HG03439 (cell line): ENCODE results near the gene COPS8.

Experiments used
- ATAC-seq: cut with Tn5 transposase; IDR thresholded peaks from one replicate; pipeline ENCODE4 v1.9.1; 2021; ENCODE audit warnings: mild to moderate bottlenecking, moderate library complexity; ENCODE audit not compliant: unreplicated experiment

The COPS8 gene

DNA sequence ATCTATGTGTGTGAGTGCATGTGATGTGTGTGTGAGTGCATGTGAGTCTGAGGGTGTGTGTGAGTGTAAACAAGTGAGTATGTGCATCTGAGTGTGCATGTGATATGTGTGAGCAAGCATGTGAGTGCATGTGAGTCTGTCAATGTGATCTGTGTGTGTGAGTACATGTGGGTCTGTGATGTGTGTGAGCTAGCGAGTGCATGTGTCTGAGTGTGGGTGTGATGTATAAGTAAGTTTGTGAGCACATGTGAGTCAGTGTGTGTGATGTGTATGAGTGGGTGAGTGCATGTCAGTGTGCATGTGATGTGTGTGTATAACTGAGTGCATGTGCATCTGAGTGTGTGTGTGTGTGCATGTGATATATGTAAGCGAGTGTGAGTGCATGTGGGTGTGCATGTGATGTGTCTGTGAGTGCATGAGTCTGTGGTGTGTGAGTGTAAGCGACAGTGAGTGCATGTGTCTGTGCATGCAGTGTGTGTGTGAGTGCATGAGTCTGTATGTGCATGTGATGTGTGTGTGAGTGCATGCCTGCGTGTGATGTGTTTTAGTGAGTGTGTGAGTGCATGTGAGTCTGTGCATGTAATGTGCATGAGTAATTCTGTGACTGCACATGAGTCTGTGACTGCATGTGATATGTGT, 44.1 kb downstream of the COPS8 start:
- ATAC-seq: no peak

DNA sequence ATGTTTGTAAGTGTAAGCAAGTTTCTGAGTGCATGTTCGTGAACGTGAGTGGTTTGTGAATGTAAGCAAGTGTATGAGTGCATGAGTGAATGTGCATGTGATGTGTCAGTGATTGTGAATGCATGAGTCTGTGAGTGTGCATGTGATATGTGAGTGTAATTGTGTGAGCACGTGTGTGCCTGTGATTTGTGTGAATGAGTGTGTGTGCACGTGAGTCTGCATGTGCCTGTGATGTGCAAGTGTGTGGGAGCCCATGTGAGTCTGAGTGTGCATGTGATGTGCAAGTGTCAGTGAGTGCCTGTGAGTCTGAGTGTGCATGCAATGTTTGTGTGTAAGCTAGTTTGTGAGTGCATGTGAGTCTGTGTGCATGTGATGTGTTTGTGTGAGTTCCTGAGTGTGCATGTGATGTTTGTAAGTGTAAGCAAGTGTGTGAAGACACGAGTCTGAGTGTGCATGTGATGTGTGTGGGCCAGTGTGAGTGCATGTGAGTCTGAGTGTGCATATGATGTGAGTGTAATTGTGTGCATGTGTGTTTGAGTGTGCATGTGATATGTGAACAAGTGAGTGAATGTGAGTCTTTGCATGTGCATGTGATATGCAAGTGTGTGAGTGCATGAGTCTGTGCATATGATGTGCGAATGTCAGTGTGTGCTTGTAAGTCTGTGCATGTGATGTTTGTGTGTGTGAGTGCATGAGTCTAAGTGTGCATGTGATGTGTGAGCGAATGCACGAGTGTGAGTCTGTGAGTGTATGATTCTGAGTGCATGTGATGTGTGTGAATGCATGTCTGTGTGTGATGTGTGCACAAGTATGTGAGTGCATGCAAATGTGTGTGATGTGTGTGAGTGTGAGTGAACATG, 45.1 kb downstream of the COPS8 start:
- no peak for ATAC-seq

DNA sequence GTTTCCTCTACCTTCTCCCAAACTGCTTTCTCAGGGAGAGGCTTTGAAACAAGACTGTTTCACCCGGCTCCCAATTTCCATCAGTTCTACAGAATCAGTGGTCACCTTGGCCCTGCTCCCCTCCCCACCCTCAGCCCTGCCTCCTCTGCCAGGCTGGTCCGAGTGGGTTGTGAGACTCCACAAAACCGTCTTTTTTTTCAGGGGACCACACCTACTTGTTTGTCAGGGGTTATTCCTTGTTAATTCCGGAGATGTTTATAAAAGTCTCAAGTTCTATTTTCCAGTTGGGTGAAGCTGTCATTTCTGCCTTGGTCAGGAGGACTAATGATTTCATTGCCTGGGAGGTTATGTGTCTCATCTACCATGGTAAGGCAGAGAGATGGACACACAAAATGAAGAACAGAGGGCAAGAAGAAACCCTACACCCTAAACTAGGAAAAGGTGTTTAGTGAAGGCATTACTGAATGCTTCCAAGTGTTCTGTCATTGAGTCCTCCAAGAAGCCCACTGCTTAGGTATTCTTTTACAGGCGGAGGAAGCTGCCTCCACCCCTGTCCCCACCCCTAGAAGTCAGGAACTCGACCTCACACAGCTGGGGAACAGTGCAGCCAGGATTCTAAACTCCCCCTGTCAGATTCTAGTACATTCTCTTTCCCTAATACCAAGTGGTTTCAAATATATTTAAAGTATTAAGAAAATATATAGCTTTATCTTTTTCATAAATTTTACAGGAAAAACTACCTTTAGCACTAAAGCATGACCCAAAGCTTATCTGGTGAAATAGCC, 46.3 kb downstream of the COPS8 start:
- no peak for ATAC-seq

DNA sequence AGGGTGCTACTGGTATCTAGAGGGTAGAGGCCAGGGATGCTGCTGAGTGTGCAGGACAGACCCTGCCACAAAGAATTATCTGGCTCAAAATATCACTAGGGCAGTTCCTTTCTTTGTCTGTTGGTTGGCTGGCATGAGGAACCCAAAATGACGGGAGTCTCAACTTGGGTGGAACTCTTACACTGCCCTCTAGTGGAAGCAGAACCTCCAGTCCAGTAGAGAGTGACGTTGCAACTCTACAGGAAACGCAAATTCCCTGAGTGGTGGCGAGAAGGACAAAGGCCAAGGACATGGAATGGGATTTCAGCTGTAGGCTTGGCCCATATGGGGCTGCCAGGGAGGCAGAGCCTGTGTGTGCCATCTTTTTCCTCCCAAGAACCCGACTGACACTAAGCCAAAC, 47.1 kb downstream of the COPS8 start:
- no peak for ATAC-seq

DNA sequence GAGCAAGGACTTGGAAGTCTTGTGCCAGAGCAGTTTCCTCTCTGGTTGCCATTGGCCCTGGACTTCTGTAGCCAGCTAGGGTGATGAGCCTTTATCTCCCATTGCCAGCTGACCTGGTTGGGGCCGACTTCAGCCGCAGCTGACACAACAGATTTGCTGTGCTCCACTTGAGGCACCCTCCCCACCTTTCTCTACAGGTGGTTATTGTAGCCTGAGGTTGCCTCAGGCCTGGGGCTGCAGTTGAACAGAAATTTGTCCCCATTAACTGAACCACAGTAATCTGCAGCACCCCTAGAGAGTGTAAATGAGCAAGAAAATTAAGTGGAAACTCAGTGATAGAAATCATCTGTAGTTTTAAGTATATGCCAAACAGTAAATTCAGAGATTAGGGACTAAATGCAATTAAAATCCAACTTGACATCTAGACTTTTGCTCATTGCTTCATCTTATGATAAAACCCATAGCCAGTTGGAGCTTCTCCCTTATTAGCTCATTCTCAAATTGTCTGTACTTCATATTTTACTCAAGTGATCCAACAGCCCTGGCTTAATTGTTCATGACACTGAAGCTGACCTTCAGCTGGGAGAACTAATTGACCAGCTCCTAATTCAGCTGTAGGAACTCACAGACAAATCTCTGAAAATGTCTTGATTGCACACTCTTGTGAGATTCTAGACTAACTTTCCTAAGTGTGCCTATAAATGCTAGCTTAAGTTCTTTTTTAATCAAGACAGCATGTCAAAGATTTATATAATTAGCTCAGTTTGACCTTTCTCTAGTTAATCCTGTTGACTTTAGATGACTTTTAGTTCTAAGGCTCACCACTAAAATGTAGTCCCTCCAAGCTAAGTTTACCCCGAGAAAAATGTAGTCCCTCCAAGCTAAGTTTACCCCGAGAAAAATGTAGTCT, 48.9 kb downstream of the COPS8 start:
- no peak for ATAC-seq

DNA sequence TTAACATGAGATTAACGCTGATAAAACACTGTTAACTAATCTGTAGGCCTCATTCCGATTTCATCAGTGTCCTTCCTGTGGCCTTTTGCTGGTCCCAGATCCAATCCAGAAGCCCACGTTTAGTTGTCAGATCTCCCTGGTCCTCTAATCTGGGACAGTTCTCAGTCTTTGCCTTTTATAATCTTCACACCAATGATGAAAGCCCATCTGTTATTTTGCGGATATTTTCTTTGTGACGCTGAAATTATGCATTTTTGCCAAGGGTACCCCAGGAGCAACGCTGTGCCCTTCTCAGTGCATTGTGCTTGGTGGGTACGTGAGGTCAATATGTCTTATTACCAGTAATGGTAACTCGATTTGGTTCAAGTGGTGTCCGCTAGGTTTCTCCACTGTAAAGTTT, 51.1 kb downstream of the COPS8 start:
- no peak for ATAC-seq

DNA sequence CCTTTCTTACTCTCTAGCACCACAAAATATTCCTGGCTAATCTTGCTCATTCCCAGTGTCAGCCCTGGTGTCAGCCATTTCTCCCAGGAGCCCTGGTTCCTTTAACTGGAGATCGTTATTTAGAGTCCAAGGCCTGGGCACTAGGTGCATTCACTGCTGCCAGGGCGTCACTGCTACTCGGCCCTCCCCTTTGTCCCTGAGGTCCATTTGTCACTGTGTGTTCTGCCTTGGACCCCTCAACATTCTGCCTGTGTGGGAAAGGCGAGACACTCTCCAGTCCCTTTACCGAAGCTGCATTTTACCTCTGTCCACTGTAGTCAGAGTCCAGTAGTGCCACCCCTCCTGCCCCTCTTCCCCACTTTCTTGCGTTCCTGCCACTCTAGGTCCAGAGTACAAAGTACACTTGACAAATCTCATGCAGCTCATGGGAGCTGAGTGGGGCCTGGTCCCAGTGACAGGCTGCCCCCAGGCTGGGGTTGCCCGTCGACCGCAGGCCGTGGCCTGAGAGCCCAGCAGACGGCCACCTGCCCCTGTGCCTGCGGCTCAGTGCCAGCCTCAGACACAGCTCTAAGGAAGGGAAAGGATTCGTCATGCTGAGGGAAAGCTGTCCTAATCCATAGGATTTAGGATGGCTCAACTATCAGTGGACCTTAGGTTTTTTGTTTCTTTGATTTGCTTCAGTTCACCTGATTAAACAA, 52.1 kb downstream of the COPS8 start:
- ATAC-seq: no peak

DNA sequence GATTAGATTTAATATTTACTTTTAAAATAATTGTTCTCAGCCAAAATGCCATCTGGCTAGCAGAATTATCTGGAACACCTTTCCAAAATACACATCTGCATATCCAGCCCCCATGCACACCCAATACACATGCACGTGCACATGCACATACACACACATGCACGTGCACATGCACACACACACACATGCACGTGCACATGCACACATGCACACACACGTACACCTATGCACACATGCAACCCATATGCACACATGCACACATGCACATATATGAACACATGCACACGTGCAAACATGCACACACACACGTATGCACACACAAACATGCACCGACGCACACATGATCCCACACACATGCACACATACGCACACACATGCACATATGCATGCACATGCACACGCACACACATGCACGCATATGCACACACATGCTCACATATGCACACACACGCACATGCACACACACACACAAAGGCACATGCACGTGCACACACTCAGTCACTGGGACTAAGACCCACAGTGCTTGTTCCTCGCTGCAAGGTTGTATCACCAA, 53.5 kb downstream of the COPS8 start:
- no peak for ATAC-seq

DNA sequence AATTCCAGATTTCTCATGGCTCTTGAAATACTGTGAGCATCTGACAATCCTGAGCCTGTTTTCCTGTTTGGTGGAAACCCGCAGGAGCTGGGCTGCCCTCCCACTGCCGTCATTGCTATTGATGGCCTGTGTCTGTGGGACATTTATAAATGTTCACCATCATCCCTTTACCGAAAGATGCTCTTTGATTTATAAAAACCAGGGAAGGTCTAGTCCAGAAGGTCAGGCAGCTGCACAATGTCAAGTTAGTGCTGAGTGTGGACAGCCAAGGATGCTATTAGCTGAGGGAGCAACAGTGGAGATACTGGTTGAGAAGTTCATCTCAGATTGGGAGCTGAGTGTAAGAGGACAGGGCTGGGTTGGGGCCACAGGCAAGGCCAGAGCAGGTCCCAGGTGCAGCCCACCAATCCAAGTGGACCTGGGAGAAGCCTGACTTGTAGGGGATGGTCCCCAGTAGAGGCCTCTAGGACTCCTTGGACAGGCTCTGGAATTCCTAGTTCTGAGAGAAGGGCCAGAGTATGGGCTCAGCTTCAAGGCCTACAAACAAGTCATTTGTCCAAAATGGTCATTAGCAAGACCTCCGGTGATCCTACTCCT, 55.1 kb downstream of the COPS8 start:
- no peak for ATAC-seq

DNA sequence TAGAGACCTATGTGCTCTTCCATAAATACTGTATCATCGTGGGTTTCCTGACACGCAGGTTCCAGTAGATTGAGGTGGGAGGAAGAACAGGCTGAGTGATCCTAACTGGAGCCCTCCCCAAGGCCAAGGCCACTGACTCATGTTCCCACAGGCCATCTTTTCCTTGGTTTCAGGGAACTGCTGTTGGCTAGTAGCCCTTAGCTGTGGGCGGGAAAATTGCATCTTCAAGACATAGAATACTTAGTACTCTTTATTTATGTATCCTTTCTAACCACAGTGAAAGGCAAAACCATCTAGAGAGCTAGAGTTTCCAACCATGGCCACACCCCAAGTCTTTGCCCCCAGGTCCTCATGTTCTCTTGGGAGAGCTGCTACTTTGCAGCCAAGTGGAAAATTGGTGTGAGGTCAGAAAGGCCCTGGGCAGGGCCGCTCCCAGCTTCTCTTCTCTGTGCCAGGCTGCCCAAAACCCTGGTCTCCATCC, 55.9 kb downstream of the COPS8 start:
- ATAC-seq: no peak

DNA sequence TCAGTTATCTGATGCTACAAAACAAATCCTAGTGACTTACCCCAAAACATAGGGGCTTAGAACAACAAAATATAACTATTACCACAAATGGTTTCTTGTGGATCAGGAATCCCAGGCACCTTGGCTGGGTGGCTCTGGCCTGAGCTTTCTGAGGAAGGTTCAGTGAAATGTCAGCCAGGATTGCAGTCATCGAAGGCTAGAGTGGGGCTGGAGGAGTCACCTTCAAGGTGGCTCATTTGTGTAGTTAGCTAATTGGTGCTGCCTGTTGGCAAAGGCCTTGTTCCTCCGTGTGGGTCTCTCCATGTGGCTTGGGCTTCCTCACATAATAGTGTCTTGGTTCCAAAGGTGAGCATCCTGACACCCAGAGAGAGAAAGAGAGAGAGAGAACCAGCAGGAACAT, 57.4 kb downstream of the COPS8 start:
- no peak for ATAC-seq

DNA sequence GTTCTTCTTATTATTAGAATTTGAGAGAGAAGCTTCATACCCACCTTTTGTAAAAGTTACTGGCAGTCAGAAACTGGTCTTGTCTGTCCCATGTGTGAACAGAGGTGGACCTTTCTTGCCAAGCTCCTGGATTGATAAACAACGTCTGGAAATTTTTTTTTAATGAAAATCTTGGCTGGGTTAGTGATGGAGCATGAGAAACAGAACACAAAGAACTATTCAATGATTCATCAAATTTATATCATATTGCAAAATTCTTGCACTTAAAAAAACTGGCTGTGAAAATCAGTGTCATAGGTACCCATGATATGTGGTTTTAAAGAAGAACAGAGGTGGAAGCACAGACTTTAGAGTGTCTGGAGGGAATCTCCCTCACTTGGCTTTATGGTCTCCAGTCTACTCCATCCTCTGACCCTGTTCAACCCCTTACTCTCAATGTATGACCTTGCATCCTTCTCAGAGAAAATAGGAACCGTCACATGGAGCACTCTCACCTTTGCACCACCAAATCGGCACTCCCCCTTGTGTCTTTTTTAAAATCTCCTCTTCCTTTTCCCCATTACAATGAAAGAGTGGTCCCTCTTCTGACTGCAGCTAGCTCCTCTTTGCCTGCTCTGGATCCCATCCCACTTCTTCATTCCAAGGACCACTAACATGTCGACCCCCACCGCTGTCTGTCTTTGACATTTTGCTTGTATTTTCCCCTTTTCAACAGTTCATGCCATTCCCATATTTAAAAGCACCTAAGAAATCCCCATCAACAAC, 58.2 kb downstream of the COPS8 start:
- ATAC-seq: no peak

DNA sequence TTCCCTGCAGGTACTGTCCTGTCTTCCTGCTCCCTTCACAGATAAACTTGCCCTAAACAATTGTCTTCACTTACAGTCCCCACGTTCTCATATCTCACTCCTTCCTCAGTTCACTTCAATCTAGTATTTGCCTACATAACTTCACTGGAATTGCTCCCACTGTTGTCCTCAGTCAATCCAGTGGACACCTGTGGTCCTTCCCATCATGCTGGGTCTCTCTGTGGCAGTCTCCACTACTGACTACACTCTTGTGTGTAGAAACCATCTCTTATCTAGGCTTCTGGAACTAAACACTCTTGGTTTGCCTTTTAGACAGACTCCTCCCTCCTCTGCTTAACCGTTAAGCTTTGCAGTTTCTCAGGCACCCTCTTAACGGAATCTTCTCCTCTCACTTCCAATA, 58.8 kb downstream of the COPS8 start:
- ATAC-seq: no peak

DNA sequence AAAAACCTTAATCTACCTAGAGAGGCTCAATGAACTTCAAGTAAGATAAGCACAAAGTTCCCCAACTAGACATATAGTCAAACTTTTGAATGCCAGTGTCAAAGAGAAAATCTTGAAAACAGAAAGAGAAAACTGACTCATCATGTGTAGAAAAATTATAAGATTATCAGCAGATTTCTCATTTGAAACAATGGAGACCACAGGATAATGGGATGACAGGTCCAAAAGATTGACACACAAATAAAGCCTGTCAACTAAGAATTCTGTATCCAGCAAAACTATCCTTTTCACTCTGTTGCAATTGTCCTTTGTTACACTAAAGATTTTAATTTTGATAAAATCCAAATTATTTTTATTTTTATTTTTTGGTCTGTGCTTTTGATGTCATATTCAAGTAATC, 61.6 kb downstream of the COPS8 start:
- ATAC-seq: no peak

DNA sequence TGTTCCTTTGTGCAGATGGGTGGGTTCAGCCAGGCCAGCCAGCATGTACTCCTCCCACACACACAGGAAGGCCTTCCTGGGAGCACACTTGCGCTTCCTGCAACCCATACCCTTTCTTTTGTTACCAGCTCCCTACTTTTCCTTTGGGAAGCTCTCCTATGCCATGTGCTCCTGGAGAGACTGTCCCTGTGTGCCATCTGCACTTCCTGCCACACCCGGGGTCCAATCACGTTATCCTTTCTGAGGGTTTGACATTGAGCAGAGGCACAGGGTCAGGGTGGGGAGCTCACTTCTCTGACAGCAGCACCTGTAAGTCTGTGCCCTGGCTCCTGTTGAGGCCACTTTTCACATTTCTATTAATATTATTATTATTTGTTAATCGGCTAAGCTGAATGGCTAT, 62.9 kb downstream of the COPS8 start:
- no peak for ATAC-seq

DNA sequence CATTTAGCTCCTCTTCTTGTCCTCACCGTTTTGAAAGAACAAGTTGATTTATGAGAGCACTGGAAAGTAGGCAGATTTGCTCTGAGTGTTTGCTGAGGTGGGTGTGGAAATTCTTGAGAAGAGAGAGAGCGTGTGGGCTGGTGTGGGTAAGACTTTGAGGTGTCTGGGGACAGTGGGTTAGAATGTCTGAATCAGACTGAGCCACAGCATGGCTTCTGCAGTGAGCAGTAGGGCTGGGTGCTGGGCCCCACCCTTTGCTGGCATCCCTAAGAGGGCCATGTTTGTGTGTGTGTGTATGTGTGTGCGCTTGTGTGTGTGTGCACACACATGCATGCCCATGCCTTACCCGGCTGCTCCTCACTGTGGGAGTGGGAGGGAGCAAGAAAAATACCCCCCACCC, 63.7 kb downstream of the COPS8 start:
- ATAC-seq: no peak
